GM21576 (cell line): ENCODE data around the gene S100A4.

Source experiments
- ATAC-seq: cut with Tn5 transposase; IDR thresholded peaks from one replicate; pipeline ENCODE4 v1.9.1; 2021; ENCODE audit warnings: mild to moderate bottlenecking, moderate library complexity; ENCODE audit not compliant: unreplicated experiment

The S100A4 gene

DNA sequence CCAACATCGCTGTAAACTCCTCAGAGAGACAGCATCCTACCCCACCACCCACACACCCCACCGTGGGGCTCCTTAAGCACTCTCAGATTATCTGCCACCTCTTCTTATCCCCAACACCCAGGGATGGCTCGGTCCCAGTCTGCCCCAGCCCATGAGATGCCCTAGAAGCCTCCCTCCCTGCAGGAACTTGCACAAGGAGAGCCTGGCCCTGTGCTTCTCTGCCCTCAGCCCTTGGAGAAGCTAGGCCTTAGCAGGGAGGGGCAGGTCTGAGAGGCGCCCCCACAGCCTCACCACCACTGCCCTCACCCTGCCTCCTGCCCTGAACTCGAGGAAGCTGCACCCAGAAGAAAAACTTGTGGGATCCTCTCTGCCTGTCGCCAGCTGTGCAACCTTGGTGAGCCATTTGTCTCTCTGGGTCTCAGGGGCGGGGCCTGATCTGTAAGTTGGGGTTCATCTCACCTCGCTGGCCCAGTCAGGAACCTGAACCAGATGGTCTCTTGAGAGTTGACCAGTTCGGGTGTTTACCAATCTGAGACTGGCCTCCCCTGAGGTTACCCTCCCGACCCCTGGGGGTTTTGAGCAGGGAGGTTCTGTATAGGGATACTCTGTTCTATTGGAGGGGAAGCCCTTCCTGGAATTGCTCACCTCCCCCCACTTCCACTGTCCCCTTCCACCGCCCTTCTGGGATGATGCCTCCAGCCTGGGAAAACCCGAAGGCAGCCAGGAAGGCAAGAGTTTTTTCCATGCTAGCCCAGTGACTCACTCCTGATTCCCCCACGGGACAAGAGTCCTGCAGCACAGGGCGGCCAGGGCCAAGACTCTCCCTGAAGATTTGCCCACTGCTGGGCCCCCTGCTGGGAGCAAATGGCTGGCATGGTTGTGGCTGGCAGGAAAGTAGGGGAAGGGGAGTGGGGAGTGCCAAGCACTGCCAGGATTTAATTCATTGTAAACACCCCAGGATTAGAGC lies 3.4 kb upstream of the S100A4 start, which contains the start of gene S100A3:
Gene S100A3 (minus strand): TSS at position 537 of the 967 bp plus-strand sequence. CDS start 773 bp downstream, outside the sequence.
- no peak for ATAC-seq

DNA sequence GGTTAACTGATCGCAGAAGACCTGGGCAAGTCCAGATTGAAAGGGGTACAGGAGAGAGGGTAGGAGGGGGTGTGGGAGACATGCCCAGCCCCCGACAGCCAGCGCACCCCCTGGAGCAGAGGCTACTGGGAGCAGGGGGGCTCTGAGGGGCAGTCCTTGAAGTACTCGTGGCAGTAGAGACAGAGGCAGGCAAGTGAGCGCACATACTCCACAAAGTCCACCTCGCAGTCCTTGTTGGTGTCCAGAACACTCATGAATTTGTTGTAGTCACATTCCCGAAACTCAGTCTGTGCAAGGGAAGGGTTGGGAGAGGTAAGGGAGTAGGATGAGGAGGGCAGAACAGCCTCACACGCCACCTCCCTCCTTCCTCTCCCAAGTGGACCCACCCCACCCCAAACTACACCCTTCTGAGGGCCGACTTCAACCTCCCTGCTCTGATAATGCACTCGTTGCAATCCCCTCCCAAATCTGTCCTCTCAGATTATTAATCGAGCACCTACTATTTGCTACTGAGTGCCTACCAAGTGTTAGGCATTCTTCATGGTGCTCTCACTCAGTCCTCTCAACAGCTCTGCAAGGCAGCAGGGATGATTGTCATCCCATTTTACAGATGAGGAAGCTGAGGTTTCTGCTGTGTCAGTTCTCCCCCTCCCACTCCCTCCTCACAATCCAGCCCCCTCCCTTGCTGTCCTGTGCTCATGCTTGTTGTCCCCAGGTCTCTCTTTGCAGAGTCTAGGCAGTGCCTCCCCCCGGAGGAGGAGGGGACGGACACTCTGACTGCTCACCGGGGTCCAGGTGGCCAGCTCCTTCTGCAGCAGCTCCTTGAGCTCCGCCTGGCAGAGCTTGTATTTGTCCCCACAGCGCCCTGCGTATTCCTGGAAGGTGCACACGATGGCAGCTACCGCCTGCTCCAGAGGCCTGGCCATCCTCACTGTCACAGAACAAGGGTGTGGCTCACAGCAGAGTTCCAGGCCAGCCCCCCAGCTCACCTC lies 2.2 kb upstream of the S100A4 start:
- ATAC-seq = no peak

- no peak for ATAC-seq
Observed at GRCh38 chr1:153546796-153547559, 1.4 kb upstream of the S100A4 start.

DNA sequence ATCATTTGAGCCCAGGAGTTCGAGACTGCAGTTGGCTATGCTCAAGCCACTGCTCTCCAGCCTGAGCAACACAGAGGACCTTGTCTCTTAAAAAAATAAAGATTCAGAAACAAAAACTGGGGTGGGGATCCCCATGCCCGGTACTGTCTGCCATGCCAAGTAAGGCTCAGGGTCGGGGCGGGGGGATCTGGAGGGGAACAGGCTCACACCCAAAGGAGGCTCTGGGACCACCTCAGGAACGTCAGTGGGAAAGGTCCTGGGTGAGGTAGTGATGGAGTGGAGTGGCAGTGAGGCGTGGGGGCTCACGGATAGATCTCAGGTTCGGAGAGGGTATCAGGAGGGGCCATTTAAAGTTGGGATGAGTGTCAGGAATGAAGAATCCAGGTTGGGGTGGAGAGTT lies 765 bp upstream of the S100A4 start:
- no peak for ATAC-seq

GRCh38 chr1:153544453-153545066 lies 1.0 kb downstream of the S100A4 start:
- no peak for ATAC-seq

DNA sequence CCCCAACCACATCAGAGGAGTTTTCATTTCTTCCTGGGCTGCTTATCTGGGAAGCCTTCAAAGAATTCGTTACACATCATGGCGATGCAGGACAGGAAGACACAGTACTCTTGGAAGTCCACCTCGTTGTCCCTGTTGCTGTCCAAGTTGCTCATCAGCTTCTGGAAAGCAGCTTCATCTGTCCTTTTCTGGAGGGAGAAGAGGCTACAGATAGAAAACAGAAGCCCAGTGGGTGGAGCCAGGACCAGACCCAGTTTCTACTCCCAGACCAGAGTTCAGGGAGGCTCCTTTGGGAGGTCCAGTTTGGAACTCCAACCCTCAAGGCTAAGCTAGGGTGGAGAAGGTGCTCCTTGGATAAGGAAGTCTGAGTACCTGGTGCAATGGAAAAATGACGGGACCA lies 1.9 kb downstream of the S100A4 start:
- no peak for ATAC-seq

DNA sequence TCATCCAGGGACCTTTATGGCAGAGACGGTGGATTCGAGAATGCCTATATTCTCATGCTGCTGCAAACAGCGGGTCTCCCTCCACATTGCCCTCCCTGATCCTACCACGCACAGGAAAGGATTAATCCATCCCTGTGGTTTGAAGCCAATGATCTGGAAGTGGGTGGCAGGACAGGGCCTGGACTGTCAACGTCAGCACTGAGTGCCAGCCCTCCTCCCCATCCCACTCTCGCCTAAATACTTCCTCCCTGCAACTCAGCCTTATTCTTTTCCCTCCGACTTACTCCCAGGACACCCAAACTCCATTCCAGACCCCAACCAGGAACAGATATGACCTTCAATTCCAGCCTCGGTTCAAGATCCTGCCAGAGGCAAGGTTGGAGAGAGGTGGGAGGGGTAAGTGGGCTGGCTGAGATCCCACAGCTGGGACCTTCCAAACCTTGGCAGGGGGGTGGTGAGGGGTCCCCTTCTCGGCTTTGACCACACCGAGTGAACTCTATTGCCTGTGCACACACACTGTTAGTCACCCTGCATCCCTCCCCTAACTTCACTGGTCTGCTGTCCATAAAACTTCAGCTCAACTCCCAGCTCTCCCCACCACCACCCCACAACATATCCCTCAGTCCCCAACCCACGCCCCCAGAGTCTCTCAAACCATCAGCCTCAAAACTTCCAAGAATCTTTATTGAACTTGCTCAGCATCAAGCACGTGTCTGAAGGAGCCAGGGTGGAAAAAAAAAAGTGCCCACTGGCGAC lies 2.5 kb downstream of the S100A4 start:
- ATAC-seq = no peak

DNA sequence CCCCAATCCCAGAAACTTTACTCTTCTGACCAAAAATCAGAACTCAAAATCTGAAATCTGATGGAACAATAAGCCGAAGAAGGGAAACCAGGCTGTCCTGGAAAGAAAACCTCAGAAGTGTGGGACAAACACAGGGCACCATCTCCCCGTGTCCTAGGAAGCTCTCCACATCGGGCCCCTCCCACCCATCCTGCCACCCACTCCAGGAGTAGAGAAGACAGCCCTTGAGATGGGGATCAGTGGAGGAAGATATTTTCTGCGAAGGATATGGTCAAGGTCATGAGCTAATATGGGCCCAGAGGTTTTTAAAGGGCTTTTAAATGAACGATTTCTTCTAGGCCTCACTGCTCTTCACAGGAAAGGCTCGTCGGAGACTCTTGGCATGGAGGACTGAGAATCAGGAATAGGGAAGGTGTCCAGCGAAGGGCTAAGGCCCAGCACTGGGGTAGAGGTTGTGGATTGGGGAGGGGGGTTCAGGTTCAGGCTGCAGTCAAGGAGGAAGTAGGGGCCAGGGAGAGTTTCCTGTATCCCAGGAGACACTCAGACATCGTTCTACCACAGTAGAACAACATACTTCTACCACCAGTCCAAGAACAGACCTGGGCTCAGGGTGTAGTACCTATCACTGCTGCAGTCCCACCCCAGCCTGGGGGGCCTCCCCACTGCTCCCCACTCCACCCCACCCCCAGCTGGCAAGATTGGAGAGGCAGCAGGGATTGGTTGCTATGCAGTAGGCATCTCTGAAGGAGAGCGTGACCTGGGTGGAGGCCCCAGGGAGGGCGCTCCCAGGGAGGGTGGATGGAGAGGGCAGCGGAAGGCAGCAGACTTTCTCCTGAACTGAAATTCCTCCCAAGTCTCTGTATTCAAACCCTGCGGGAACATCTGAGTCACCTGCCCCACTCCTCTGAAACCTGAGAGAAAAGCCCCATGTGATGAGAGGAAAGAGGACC lies 3.7 kb downstream of the S100A4 start:
- ATAC-seq = no peak

- ATAC-seq = no peak
Observed at GRCh38 chr1:153540394-153541361, 4.9 kb downstream of the S100A4 start, which contains the start of gene S100A5. S100A5 (minus strand) TSS chr1:153540934; CDS start chr1:153540191, 743 bp downstream.

DNA sequence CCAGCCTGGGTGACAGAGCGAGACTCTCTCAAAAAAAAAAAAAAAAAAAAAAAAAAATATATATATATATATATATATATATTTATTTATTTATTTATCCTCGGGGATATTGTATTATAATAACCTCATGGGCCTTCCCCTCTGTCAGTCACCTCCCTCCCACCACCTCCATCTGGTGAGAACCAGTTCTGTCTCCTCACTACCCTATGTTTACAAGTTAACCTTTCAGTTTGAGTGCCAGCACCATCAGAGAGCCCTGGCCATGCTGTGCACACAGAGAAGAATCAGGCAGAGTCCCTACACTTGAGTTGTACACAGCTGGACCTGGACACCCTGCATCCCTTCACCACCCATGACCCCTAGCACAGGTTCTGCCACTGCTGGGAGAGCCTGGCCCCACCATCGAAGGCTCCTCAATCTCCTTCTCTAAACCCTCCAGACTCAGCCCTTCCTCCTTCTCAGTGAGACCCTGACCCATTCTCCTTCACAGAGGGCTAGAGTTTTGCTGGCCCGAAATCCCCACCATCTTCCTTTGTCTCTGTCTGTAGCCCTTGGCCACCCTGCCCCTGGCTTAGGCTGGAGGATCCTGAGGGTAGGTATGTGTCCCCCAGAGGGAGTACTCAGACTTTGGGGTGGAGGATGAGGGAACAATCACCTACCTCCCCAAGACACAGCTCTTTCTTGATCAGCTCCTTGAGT lies 6.1 kb downstream of the S100A4 start:
- no peak for ATAC-seq

DNA sequence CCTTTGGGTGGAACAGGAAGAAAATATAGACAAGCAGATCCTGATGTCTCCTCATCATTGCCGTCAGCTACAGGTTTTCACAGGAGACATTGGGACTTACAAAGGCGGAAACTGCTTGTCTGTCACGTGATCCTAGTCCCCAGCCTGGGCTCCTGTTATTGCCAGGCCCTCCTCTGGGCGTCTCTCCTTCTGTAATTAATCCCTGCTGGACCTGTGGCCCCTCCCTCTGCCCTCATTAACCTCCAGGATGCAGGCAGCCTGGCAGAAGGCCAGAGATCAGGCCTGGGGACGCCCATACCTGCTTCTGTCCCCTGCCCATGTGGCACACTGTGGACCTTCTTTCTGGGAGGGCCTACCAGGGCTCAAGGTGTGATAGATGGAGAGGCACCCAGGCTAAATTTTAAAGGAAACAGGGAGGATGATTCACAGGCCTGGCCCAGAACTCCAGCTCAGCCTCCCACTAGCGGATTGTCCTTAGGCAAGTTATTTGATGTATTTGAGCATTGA lies 7.2 kb downstream of the S100A4 start:
- ATAC-seq = no peak

- no peak for ATAC-seq
Observed at GRCh38 chr1:153537376-153537730, 8.3 kb downstream of the S100A4 start.

DNA sequence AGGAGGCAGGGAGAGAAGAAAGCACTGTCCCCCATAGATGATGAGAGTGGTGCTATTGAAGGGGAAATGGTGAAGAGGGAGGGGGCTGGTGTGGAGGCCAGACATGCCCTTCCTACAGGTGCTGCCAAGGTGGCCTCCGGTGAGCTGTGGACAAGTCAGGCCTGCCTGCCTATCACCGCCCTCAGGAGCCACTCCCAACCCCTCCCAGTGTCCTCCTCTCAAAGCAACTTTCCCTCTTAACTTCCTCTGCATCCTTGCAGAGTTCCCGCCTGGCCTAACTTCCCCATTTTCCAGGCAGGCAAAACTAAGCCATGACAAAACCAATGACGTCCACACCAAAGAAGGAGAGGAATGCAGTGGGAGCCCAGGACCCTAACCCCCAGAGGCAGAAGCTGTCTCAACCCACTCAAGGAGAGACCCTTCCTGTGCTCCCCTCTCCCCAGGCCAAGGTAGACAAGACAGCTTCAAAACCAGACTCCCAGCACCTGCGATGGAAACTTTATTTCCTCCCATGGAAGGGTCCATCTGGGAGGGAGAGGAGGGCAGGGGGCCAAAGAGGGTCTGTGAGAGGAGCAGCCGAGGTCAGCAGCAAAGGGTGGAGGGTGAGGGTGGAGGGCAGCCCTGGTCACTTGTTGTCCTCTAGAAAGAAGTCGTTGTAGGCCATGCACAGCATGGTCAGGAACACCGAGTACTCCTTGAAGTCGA lies 8.8 kb downstream of the S100A4 start:
- no peak for ATAC-seq

DNA sequence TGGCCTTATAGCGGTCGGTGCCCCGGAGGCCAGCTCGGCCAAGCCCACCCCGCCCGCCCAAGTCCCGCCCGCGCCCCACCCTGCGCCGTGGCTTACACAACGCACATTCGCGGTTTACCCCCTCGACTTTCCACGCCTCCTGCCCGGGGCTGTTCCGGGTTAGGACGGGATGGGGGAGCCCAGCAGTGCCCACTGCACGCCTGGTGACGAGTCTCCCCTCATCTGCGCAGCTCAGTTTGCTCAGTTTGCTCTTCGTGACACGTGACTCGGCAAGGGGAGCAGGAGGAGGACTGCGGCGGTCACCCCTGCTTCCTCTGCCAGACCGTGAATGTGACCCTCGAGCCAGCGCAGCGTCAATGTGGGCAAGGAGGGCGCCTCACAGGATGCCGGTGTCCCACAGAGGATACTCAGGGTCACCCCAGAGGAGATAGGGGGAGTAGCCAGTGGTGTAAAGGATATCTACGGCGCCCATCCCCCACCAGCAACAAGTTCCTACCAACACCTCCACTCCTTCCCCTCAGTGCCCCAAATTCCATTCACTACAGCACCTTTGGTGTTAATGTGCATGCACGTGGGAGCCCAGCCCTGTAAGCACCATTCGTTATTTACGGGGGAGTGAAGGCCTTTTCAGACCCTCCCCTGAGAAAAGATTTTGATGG lies 9.5 kb downstream of the S100A4 start:
- ATAC-seq = no peak
